Uterus (tissue), 2 donors: ENCODE data around the gene DHRS12.

ENCODE experiments used
- CTCF ChIP-seq, 4 experiments: fragments of 200-600 bp in 2 of 4; fragments of 450-650 bp in 2 of 4; sonication (generic) in 2 of 4; IDR thresholded peaks; one replicate each; pipeline ENCODE4 v1.5.1; 2016 to 2019; ENCODE audit warnings: antibody characterized with exemption in 4 of 4, mild to moderate bottlenecking in 2 of 4, moderate library complexity in 1 of 4
- POLR2A ChIP-seq, 2 donors: fragments of 450-650 bp; IDR thresholded peaks; one replicate each; pipeline ENCODE4 v1.6.1; 2016; ENCODE audit warnings: antibody characterized with exemption in 2 of 2, mild to moderate bottlenecking in 1 of 2, moderate library complexity in 1 of 2

GRCh38 chr13:51841732-51842131 is 37.8 kb upstream of the DHRS12 start:
- no peak for TF ChIP-seq CTCF (IDR thresholded peaks at IDR 0.05)
- no peak for TF ChIP-seq POLR2A (IDR thresholded peaks at IDR 0.05)
